ENCODE data around the gene GET4. TPM values are rescaled to one million over a fixed set of nuclear protein-coding genes. Genes with fewer than 3 reads are reported as not detected.
"Not testable (repeated sequence)": the region's sequence is repeated elsewhere in the genome, so short reads cannot be mapped to it uniquely, and the experiment has no call there.

Gene GET4
- total and polyA plus RNA-seq, 10 of the 15 experiments (the other 5 are each of a cell fraction or from before 2014, with no cell fraction given) = 0.66 to 73.8 (median 34.0) TPM

DNA sequence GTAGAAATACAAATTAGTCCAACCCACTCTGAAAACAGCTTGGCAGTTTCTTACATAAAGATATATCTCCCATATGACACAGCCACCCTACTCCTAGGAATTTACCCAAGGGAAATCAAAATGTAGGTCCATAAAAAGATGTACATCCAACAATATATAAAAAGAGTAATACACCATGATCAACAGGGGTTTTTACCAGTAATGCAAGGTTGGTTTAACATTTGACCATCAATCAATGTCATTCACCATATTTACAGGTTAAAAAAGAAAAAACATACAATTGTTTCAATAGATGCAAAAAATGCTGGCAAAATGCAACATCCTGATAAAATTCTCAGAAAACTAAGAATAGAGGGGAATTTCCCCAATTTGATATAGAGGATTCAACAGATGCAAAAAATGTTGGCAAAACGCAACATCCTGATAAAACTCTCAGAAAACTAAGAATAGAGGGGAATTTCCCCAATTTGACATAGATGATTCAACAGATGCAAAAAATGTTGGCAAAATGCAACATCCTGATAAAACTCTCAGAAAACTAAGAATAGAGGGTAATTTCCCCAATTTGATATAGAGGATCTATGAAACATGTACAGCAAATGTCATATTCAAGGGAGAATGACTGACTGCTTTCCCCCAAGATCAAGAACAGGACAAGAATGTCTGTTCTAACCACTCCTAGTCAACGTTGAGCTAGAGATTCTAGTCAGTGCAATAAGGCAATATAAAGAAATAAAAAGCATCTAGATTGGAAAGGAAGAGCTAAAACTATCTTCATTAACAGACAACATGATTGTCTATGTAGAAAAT lies 64.5 kb downstream of the GET4 start (continued):
- TF ChIP-seq BACH1 (IDR thresholded peaks at IDR 0.05; ENCODE audit: borderline replicate concordance) = no peak
- no peak for TF ChIP-seq FOS (IDR thresholded peaks at IDR 0.05; ENCODE audit: borderline replicate concordance, extremely low read depth, insufficient read length)
- TF ChIP-seq JUNB (IDR thresholded peaks at IDR 0.05) = 0 out of 2 replicates have a peak, but pooled peaks have one; percentile 7
- no peak for TF ChIP-seq PAX5 (IDR thresholded peaks at IDR 0.05; ENCODE audit: borderline replicate concordance, low read depth, low read length)
- no peak for TF ChIP-seq CEBPB (IDR thresholded peaks at IDR 0.05; ENCODE audit: borderline replicate concordance in 1 of 2, low read depth in 2 of 2, low read length in 2 of 2)
- TF ChIP-seq ZBED1 (IDR thresholded peaks at IDR 0.05; ENCODE audit: borderline replicate concordance) = no peak
- TF ChIP-seq ZBTB11 (CRISPR knock-in tag; IDR thresholded peaks at IDR 0.05) = no peak
- TF ChIP-seq HDAC2 (IDR thresholded peaks at IDR 0.05) = no peak
- TF ChIP-seq POLR2AphosphoS2 (IDR thresholded peaks at IDR 0.05; ENCODE audit: low read depth, low read length) = no peak
- TF ChIP-seq ZNF217 (IDR thresholded peaks at IDR 0.05) = no peak
- TF ChIP-seq YBX1 (IDR thresholded peaks at IDR 0.05) = no peak
- TF ChIP-seq PKNOX1 (IDR thresholded peaks at IDR 0.05) = peak; percentile 92
- peak; percentile 17 for TF ChIP-seq MEF2B (IDR thresholded peaks at IDR 0.05; ENCODE audit: partially characterized antibody, poor library complexity, severe bottlenecking)
- TF ChIP-seq, protein P1, sequence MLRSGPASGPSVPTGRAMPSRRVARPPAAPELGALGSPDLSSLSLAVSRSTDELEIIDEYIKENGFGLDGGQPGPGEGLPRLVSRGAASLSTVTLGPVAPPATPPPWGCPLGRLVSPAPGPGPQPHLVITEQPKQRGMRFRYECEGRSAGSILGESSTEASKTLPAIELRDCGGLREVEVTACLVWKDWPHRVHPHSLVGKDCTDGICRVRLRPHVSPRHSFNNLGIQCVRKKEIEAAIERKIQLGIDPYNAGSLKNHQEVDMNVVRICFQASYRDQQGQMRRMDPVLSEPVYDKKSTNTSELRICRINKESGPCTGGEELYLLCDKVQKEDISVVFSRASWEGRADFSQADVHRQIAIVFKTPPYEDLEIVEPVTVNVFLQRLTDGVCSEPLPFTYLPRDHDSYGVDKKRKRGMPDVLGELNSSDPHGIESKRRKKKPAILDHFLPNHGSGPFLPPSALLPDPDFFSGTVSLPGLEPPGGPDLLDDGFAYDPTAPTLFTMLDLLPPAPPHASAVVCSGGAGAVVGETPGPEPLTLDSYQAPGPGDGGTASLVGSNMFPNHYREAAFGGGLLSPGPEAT (IDR thresholded peaks at IDR 0.05; ENCODE audit: low read depth) = peak; percentile 18; the same call in 1 of the 2 replicates

GRCh38 chr7:943793-944192 lies 67.4 kb downstream of the GET4 start:
- POLR2A ChIA-PET; H3K4me2 ChIP-seq (ENCODE audit: control insufficient read depth, insufficient read depth); H3K4me1 ChIP-seq (ENCODE audit: control insufficient read depth, insufficient read depth, low read length); H2AFZ ChIP-seq (ENCODE audit: control insufficient read depth, low read depth, low read length); RAD21 ChIA-PET (ENCODE audit: unreplicated experiment); H3K4me3 ChIP-seq; H3K27me3 ChIP-seq (replicated peaks in 1 of 2; ENCODE audit: control insufficient read depth in 2 of 2, insufficient read depth in 2 of 2, low read length in 1 of 2); H3K9ac ChIP-seq (ENCODE audit: control insufficient read depth, insufficient read depth, low read length); DNase-seq (ENCODE audit: low read depth, low spot score); H3K79me2 ChIP-seq (ENCODE audit: control insufficient read depth, insufficient read depth, low read length); BruUV-seq (replicated peaks); intact Hi-C loops (cut with micrococcal nuclease; ENCODE audit: unreplicated experiment); H3K36me3 ChIP-seq (ENCODE audit: control insufficient read depth in 2 of 2, insufficient read depth in 2 of 2, low read length in 1 of 2); H4K20me1 ChIP-seq (ENCODE audit: control insufficient read depth, insufficient read depth); CTCF ChIA-PET; H3K27ac ChIP-seq (ENCODE audit: control insufficient read depth, insufficient read depth); SMC1A ChIA-PET (ENCODE audit: uncharacterized antibody, unreplicated experiment); in situ Hi-C loops (cut with MboI); FAIRE-seq; ATAC-seq: not testable (repeated sequence)
- WGBS (ENCODE audit: insufficient coverage, insufficient replicate concordance, low lambda C conversion rate, missing lambda C conversion rate) = 76% methylated on average over 4 of the region's 4 CpGs
- H3K9me3 ChIP-seq (replicated peaks; ENCODE audit: control insufficient read depth, insufficient read depth, low read length) = peaks cover 15% of the 10 kb centered on the region
